Naive B cell (primary cell): Measurements from ENCODE around the gene NOC2L. TPM values are rescaled to one million over a fixed set of nuclear protein-coding genes. Genes with fewer than 3 reads are reported as not detected.
"Not testable (repeated sequence)": the region's sequence is repeated elsewhere in the genome, so short reads cannot be mapped to it uniquely, and the experiment has no call there.

ENCODE experiments used
- ATAC-seq, 2 donors: fragments of 150-1000 bp; cut with Tn5 transposase; 2 replicates each; pipeline ENCODE4 v1.10.0; 2021; ENCODE audit warnings: low read depth in 2 of 2, mild to moderate bottlenecking in 2 of 2, moderate library complexity in 2 of 2
- DNase-seq: peaks from one replicate; pipeline ENCODE4 v3.0.0; 2022
- H3K27ac Mint-ChIP-seq, 6 donors: one replicate each; pipeline ENCODE4 v1.8.0; 2020 to 2022; ENCODE audit warnings: mild to moderate bottlenecking in 6 of 6, mixed read lengths in 6 of 6, moderate library complexity in 5 of 6, inconsistent platforms in 2 of 6
- H3K27me3 Mint-ChIP-seq, 3 donors: one replicate each; pipeline ENCODE4 v1.8.0; 2021 to 2022; ENCODE audit warnings: mixed read lengths in 3 of 3, mild to moderate bottlenecking in 1 of 3
- H3K36me3 Mint-ChIP-seq, 2 donors: one replicate each; pipeline ENCODE4 v1.8.0; 2020 to 2022; ENCODE audit warnings: mixed read lengths in 2 of 2, inconsistent platforms in 1 of 2, mild to moderate bottlenecking in 1 of 2
- H3K4me1 Mint-ChIP-seq, 3 donors: one replicate each; pipeline ENCODE4 v1.8.0; 2020 to 2022; ENCODE audit warnings: mixed read lengths in 3 of 3, inconsistent platforms in 1 of 3, mild to moderate bottlenecking in 1 of 3, moderate library complexity in 1 of 3
- H3K4me3 Mint-ChIP-seq, 8 donors: one replicate each; pipeline ENCODE4 v1.8.0; 2020 to 2022; ENCODE audit warnings: mild to moderate bottlenecking in 8 of 8, mixed read lengths in 8 of 8, moderate library complexity in 8 of 8, inconsistent platforms in 2 of 8
- H3K9me3 Mint-ChIP-seq, 7 donors: one replicate each; pipeline ENCODE4 v1.8.0; 2020 to 2022; ENCODE audit warnings: mixed read lengths in 7 of 7, mild to moderate bottlenecking in 5 of 7, inconsistent platforms in 2 of 7, moderate library complexity in 1 of 7
- polyA plus RNA-seq, 6 donors: library from polyadenylated mRNA; unstranded; fragments of 300-500 nt; fragmentation: Illumina TruSeq; gene quantifications; one replicate each; pipeline ENCODE4 v1.2.3, GENCODE V29; 2021; ENCODE audit warnings: low read depth in 6 of 6

The NOC2L gene
- polyA plus RNA-seq, 6 donors from 2014 or later = 50.8 to 78.2 (median 60.4) TPM

DNA sequence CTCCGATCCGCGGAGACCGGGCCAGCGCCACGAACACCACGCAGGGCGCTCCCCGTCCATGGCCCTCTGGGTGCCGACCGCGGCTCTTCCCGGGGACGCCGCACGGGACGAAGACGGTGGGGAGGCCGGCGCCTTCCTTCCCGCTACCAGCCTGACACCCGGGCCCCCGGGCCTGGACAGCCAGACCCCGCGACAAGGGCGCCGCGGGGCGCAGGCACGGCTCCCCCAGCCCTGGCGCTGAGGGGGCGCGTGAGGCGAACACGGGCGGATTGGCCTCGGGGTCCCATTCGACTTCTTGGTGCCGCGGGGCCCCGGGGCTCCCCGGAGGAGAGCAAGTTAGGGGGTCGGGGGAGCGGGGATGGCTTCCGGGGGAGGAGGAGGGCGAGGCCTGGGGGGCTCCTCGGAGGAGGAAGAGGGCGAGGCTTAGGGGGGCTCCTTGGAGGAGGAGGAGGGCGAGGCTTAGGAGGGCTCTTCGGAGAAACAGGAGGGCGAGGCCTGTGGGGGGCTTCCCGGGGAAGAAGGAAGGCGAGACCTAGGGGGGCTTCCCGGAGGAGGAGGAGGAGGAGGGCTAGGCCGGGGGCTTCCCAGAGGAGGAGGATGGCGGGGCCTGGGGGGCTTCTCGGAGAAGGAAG, 791 bp upstream of the NOC2L start:
- H3K27ac Mint-ChIP-seq = peak overlapping the region in 3 of 6 donors; percentile 34 to 81 (median 65)
- no peaks in the 10 kb centered on the region for H3K9me3 Mint-ChIP-seq
- H3K4me1 Mint-ChIP-seq = peaks cover 23 to 34% (median 26%) of the 10 kb centered on the region in 3 donors
- DNase-seq = no peak
- peaks cover 0 to 13% of the 10 kb centered on the region in 2 donors for H3K36me3 Mint-ChIP-seq
- no peak for ATAC-seq
- peak overlapping the region; percentile 77 to 95 (median 90) for H3K4me3 Mint-ChIP-seq
- H3K27me3 Mint-ChIP-seq = no peaks in the 10 kb centered on the region

DNA sequence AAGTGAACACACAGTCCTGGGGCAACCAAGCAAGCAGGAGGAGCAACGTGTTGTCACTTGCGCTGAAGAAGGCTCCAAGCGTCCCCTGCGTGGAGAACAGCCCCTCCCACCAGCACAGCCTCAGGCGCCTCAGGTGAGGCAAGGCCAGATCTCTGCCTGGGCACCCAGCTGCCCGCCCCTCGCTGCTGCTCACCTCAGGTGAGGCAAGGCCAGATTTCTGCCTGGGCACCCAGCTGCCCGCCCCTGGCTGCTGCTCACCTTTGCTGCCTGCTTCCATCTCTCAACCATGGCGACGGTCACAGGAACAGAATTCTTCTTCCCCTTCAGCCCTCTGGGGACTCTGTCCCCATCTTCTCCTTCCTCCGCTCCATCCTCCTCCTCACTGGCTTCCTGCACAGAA, 2.4 kb downstream of the NOC2L start:
- ATAC-seq (no peak), DNase-seq (no peak)
- Mint-ChIP-seq H3K4me3 (peak overlapping the region in 2 of 8 donors; percentile 54 to 78), H3K9me3 (no peaks in the 10 kb centered on the region), H3K4me1 (peaks cover 23 to 31% (median 23%) of the 10 kb centered on the region in 3 donors), H3K27ac (no peak overlapping the region), H3K27me3 (no peaks in the 10 kb centered on the region), H3K36me3 (peaks cover 0 to 16% of the 10 kb centered on the region in 2 donors)

DNA sequence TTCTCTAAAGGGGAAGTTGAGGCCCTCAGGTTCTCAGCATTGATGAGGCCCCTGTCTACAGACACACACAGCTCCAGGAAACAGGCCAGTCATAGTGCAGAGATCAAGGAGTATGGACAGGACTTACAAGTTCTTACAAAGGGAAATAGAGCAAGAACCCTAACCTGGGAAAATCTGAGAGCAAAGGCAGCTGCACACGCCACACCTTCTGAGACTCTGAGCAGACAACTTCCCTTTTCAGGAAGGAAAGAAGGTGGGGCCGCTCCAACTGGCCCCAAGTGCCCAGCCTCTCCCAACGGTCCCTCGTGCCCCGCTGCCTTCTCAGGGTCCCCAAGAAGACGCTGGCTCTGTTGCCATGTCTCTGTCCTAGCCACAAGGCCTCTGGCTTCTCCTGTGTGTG, 3.6 kb downstream of the NOC2L start:
- H3K9me3 Mint-ChIP-seq = no peaks in the 10 kb centered on the region
- H3K4me1 Mint-ChIP-seq = peaks cover 28 to 35% (median 28%) of the 10 kb centered on the region in 3 donors
- peaks cover under 1 to 23% of the 10 kb centered on the region in 2 donors for H3K36me3 Mint-ChIP-seq
- ATAC-seq (no peak), DNase-seq (no peak)
- peak overlapping the region in 3 of 8 donors; percentile 57 to 78 (median 59) for H3K4me3 Mint-ChIP-seq
- peak overlapping the region in 1 of 6 donors; percentile 6 for H3K27ac Mint-ChIP-seq
- H3K27me3 Mint-ChIP-seq = no peaks in the 10 kb centered on the region

- DNase-seq (no peak), ATAC-seq (no peak)
- Mint-ChIP-seq H3K4me1 (peaks cover 28 to 31% (median 28%) of the 10 kb centered on the region in 3 donors), H3K36me3 (peaks cover 6 to 23% of the 10 kb centered on the region in 2 donors), H3K27ac (peak overlapping the region in 1 of 6 donors; percentile 6), H3K4me3 (peak overlapping the region in 2 of 8 donors; percentile 27 to 57), H3K27me3 (no peaks in the 10 kb centered on the region), H3K9me3 (no peaks in the 10 kb centered on the region)
Observed at GRCh38 chr1:954927-955326, 4.1 kb downstream of the NOC2L start.

DNA sequence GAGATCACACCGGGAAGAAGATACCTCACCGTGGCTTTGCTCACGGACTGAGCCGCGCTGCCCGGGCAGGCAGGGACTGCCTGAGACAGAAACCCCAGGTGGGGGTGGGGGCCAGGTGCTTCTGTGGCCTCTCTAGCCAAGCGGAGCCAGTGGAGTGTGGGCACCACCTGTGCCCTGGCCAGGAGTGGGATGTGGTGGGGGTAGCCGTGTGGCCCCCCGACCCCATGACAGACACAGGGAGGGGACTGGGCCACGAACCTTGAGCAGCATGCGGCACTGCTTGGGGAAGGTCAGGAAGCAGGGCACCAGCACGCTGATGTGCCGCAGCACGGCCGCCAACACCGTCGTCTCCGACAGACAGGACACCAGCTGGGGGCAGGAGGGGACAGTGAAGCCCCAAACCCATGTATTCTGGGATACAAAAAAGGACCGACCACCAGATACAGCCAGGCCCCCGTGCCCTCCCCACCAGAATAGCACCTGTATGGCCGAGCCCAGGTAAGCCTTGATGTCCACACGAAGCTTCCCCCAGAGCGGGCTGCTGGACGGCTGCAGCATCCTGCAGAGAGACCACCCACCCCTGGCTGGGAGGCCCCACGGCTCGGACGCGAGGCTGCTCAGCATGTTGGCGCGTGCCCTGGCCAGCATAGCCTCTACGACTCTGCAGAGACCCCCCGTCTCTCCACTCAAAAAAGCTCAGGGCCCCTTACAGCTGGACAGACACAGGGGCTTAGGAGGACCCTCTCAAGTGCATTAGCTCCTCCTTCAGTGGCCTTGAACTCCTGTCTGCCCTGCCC, 5.3 kb downstream of the NOC2L start:
- DNase-seq = no peak
- Mint-ChIP-seq H3K4me1 (peaks cover 27 to 31% (median 28%) of the 10 kb centered on the region in 3 donors), H3K27me3 (no peaks in the 10 kb centered on the region), H3K27ac (no peak overlapping the region), H3K4me3 (peak overlapping the region in 1 of 8 donors; percentile 27), H3K36me3 (peaks cover 14 to 35% of the 10 kb centered on the region in 2 donors), H3K9me3 (no peaks in the 10 kb centered on the region)
- ATAC-seq = no peak

- Mint-ChIP-seq H3K36me3 (peaks cover 14 to 32% of the 10 kb centered on the region in 2 donors), H3K4me1 (peaks cover 19 to 24% (median 22%) of the 10 kb centered on the region in 3 donors), H3K27me3 (no peaks in the 10 kb centered on the region), H3K27ac (no peak overlapping the region), H3K4me3 (no peak overlapping the region), H3K9me3 (no peaks in the 10 kb centered on the region)
- no peak for DNase-seq
- no peak for ATAC-seq
Observed at GRCh38 chr1:952603-953002, 6.5 kb downstream of the NOC2L start.

DNA sequence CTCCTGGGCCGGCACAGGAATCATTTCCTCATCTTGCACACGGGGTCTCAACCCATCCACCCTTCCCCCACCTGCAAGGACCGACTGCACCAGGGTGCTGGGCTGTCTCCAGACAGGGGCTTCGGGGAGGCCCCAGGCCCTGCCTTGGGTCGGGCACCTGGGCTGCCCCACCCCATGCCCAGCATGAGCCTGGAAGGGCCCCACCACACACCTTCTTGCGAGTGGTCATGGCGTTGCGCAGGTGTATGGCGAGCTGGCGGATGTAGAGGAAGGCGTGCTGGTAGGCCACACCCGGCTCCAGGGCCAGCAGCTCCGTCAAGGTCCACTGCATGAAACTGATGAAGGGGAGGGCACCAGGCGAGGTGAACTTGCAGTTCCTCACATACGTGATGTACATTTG, 6.9 kb downstream of the NOC2L start:
- H3K9me3 Mint-ChIP-seq = no peaks in the 10 kb centered on the region
- H3K36me3 Mint-ChIP-seq = peaks cover 14 to 30% of the 10 kb centered on the region in 2 donors
- H3K27ac Mint-ChIP-seq = peak overlapping the region in 1 of 6 donors; percentile 13
- no peaks in the 10 kb centered on the region for H3K27me3 Mint-ChIP-seq
- H3K4me3 Mint-ChIP-seq = no peak overlapping the region
- H3K4me1 Mint-ChIP-seq = peaks cover 16 to 19% (median 18%) of the 10 kb centered on the region in 3 donors
- ATAC-seq (no peak), DNase-seq (no peak)

DNA sequence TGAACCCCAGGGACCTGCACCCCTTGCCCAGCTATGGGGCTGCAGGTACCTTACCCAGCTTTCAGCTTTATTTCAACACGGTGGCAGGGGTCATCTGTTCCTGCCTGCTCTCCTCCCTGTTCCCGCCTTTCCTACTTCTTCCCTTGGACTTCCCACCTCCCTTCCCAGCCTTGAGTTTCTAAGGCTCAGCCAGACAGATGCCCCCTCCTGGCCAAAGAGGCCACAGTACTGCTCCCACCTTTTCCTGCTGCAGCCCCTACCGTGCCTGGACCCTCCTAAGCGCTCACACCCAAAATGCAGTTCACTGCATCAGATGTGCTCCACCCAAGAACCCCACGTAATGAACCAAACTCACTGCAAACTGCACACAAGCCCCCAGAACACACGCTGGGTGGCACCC, 7.7 kb downstream of the NOC2L start:
- DNase-seq (no peak), ATAC-seq (no peak)
- Mint-ChIP-seq H3K27me3 (no peaks in the 10 kb centered on the region), H3K4me3 (peak overlapping the region in 1 of 8 donors; percentile 31), H3K4me1 (peaks cover 12 to 16% (median 13%) of the 10 kb centered on the region in 3 donors), H3K36me3 (peaks cover 14 to 30% of the 10 kb centered on the region in 2 donors), H3K27ac (no peak overlapping the region), H3K9me3 (no peaks in the 10 kb centered on the region)

- Mint-ChIP-seq H3K9me3 (no peaks in the 10 kb centered on the region), H3K27ac (no peak overlapping the region), H3K36me3 (peaks cover 14 to 31% of the 10 kb centered on the region in 2 donors), H3K4me3 (no peak overlapping the region), H3K4me1 (peaks cover 12 to 14% (median 13%) of the 10 kb centered on the region in 3 donors), H3K27me3 (no peaks in the 10 kb centered on the region)
- DNase-seq = no peak
- ATAC-seq = no peak
Observed at GRCh38 chr1:950881-951280, 8.2 kb downstream of the NOC2L start.

DNA sequence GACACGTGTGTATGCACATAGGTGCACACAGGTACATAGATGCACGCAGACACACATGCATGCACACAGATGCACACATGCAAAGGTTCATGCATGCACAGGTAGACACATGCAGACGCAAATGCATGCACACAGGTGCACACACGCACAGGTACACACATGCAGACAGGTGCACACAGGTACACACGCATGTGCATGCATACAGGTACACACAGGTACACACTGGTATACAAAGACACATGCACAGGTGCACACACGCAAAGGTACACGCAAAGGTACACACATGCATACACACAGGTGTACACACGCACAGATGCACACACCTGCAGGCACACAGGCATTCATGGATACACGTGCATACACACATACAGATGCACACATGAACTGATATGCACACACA, 8.8 kb downstream of the NOC2L start:
- ATAC-seq (no peak), DNase-seq (no peak)
- Mint-ChIP-seq H3K27ac (no peak overlapping the region), H3K27me3 (no peaks in the 10 kb centered on the region), H3K9me3 (no peaks in the 10 kb centered on the region), H3K4me3 (no peak overlapping the region), H3K36me3 (peaks cover 14 to 34% of the 10 kb centered on the region in 2 donors), H3K4me1 (peaks cover 7 to 11% (median 8%) of the 10 kb centered on the region in 3 donors)

- Mint-ChIP-seq H3K27me3 (peaks cover 0 to 4% (median 0%) of the 10 kb centered on the region in 3 donors), H3K27ac (no peak overlapping the region), H3K9me3 (no peaks in the 10 kb centered on the region), H3K4me3 (no peak overlapping the region), H3K4me1 (peaks cover 7 to 12% (median 8%) of the 10 kb centered on the region in 3 donors), H3K36me3 (peaks cover 14 to 30% of the 10 kb centered on the region in 2 donors)
- ATAC-seq (no peak), DNase-seq (no peak)
Observed at GRCh38 chr1:947958-948357, 11.1 kb downstream of the NOC2L start.

GRCh38 chr1:946811-947210, 12.2 kb downstream of the NOC2L start:
- H3K27ac Mint-ChIP-seq, H3K4me3 Mint-ChIP-seq, DNase-seq, H3K9me3 Mint-ChIP-seq, ATAC-seq, H3K27me3 Mint-ChIP-seq: not testable (repeated sequence)
- H3K36me3 Mint-ChIP-seq = peaks cover 14 to 29% of the 10 kb centered on the region in 2 donors
- H3K4me1 Mint-ChIP-seq = peaks cover 7 to 12% (median 8%) of the 10 kb centered on the region in 3 donors

DNA sequence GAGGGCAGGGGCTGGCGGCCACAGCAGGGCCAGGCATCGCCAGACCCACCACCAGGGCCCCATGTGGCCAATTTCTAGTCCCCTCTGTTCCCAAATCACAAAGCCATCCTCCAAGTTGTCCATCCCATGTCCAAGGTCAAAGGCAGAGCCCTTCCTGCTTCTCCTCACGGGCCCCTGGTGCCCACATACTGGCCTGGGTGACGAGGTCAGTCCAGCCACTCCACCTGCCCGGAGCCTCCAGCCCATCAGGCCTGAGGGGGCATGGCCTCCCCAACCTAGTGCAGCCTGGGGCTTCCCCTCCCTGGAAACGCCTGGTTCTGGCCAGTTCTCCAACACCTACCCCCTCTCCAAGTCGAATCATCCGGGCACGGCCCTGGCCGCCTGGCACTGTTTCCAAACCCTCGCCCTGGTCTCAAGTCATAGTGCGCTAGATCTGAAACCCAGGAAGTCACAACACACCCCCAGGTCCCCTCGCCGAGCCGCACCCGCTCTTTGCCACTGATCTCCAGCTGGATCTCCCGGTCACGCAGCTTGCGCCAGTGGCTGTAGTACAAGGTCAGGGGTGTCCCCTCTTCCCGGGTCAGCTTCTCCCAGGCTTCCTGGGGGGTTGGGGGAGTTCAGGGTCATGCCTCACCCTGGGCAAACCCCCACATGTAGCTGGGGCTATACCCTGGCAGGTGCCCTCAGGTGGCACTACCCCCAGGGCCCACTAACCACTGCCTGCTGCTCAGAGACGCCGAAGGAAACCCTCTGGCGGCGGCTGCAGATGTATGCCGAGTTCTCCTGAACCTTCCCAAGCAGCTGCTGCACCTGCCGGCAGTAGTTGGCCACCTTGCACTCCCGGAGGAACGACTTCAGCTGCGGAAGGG, 13.1 kb downstream of the NOC2L start:
- no peak for DNase-seq
- peak overlapping the region in 3 of 6 donors; percentile 15 to 47 (median 30) for H3K27ac Mint-ChIP-seq
- H3K4me1 Mint-ChIP-seq = peaks cover 6 to 12% (median 9%) of the 10 kb centered on the region in 3 donors
- no peak for ATAC-seq
- H3K36me3 Mint-ChIP-seq = peaks cover 14 to 21% of the 10 kb centered on the region in 2 donors
- peak overlapping the region in 3 of 8 donors; percentile 5 to 61 (median 19) for H3K4me3 Mint-ChIP-seq
- H3K27me3 Mint-ChIP-seq = peaks cover 4 to 12% (median 7%) of the 10 kb centered on the region in 3 donors
- H3K9me3 Mint-ChIP-seq = no peaks in the 10 kb centered on the region
